Measurements from ENCODE around the gene RMC1. TPM values are rescaled to one million over a fixed set of nuclear protein-coding genes. Genes with fewer than 3 reads are reported as not detected.

The RMC1 gene
- total RNA-seq, 4 donors from 2014 or later, result 16.6 to 20.2 (median 18.4) TPM

GRCh38 chr18:23541349-23542093 lies 38.2 kb downstream of the RMC1 start:
- Histone ChIP-seq H3K36me3 (peaks cover 17 to 97% (median 37%) of the 10 kb centered on the region in 3 donors), H3K9me3 (no peaks in the 10 kb centered on the region), H3K27me3 (no peaks in the 10 kb centered on the region), H3K4me3 (no peak overlapping the region), H3K4me1 (peaks cover 0 to 2% (median 0%) of the 10 kb centered on the region in 3 donors), H3K27ac (no peak overlapping the region)
- DNase-seq, result no peak
- TF ChIP-seq POLR2A (IDR thresholded peaks at IDR 0.05), result no peak
- intact Hi-C loops (cut with DNase I), result no loop called here
- WGBS, 2 donors, result 85 to 87% methylated on average over 9 of the region's 9 CpGs

GRCh38 chr18:23542461-23542860 lies 39.1 kb downstream of the RMC1 start:
- no peak for DNase-seq
- peaks cover 0 to 11% (median 0%) of the 10 kb centered on the region in 3 donors for H3K4me1 ChIP-seq
- WGBS, 2 donors, result 91 to 96% methylated on average over 2 of the region's 2 CpGs
- H3K9me3 ChIP-seq, result no peaks in the 10 kb centered on the region
- no peak overlapping the region for H3K4me3 ChIP-seq
- peaks cover 15 to 97% (median 27%) of the 10 kb centered on the region in 3 donors for H3K36me3 ChIP-seq
- no peaks in the 10 kb centered on the region for H3K27me3 ChIP-seq
- TF ChIP-seq CTCF (IDR thresholded peaks at IDR 0.05), result no peak
- TF ChIP-seq POLR2A (IDR thresholded peaks at IDR 0.05), result no peak
- no peak overlapping the region for H3K27ac ChIP-seq
- intact Hi-C loops (cut with DNase I), result no loop called here

- intact Hi-C loops (cut with DNase I), result no loop called here
- Histone ChIP-seq H3K27me3 (no peaks in the 10 kb centered on the region), H3K27ac (no peak overlapping the region), H3K36me3 (peaks cover 7 to 95% (median 15%) of the 10 kb centered on the region in 3 donors), H3K4me1 (peaks cover 0 to 39% (median 6%) of the 10 kb centered on the region in 3 donors), H3K4me3 (no peak overlapping the region), H3K9me3 (no peaks in the 10 kb centered on the region)
- no peak for DNase-seq
- WGBS, 2 donors, result 89 to 97% methylated on average over 8 to 13 of the region's 13 CpGs
- no peak for TF ChIP-seq CTCF (IDR thresholded peaks at IDR 0.05)
- no peak for TF ChIP-seq POLR2A (IDR thresholded peaks at IDR 0.05)
Observed at GRCh38 chr18:23545247-23545789, 42.0 kb downstream of the RMC1 start.

GRCh38 chr18:23547306-23547705 lies 44.0 kb downstream of the RMC1 start:
- peak overlapping the region in 3 of 4 donors; percentile 44 to 76 (median 71) for H3K27ac ChIP-seq
- 36 to 38% methylated on average over 3 of the region's 3 CpGs for WGBS, 2 donors
- no peak for DNase-seq
- H3K4me3 ChIP-seq, result no peak overlapping the region
- peaks cover 5 to 58% (median 17%) of the 10 kb centered on the region in 3 donors for H3K4me1 ChIP-seq
- H3K36me3 ChIP-seq, result peaks cover 7 to 94% (median 25%) of the 10 kb centered on the region in 3 donors
- intact Hi-C loops (cut with DNase I), result no loop called here
- TF ChIP-seq POLR2A (IDR thresholded peaks at IDR 0.05), result no peak
- TF ChIP-seq CTCF (IDR thresholded peaks at IDR 0.05), result no peak
- no peaks in the 10 kb centered on the region for H3K9me3 ChIP-seq
- H3K27me3 ChIP-seq, result no peaks in the 10 kb centered on the region

- peaks cover 5 to 63% (median 17%) of the 10 kb centered on the region in 3 donors for H3K4me1 ChIP-seq
- intact Hi-C loops (cut with DNase I), result no loop called here
- H3K27me3 ChIP-seq, result no peaks in the 10 kb centered on the region
- H3K27ac ChIP-seq, result peak overlapping the region in 3 of 4 donors; percentile 44 to 76 (median 71)
- TF ChIP-seq POLR2A (IDR thresholded peaks at IDR 0.05) (no peak), CTCF (IDR thresholded peaks at IDR 0.05) (no peak)
- no peaks in the 10 kb centered on the region for H3K9me3 ChIP-seq
- DNase-seq, result no peak
- peaks cover 7 to 94% (median 21%) of the 10 kb centered on the region in 3 donors for H3K36me3 ChIP-seq
- 55 to 58% methylated on average over 3 of the region's 3 CpGs for WGBS, 2 donors
- H3K4me3 ChIP-seq, result no peak overlapping the region
Observed at GRCh38 chr18:23547846-23548245, 44.5 kb downstream of the RMC1 start.
